Activated B cell treated with CpG ODN at 0.5 μM for 24 hours (primary cell): ENCODE data around the gene TNS2. TPM values are rescaled to one million over a fixed set of nuclear protein-coding genes. Genes with fewer than 3 reads are reported as not detected.
"Not testable (repeated sequence)": the region's sequence is repeated elsewhere in the genome, so short reads cannot be mapped to it uniquely, and the experiment has no call there.

ENCODE experiments used
- ATAC-seq: fragments of 200-7000 bp; cut with Tn5 transposase; one replicate; pipeline ENCODE4 v1.10.0; 2021; ENCODE audit warnings: low read depth, mild to moderate bottlenecking, moderate library complexity
- CTCF ChIA-PET: fragments of 350-600 bp; sonication (Branson Sonifier 250); formaldehyde crosslinking; loops from one replicate; lab custom pipeline; 2021; ENCODE audit warnings: antibody characterized with exemption; lab: Charles Lee
- POLR2A ChIA-PET: fragments of 350-600 bp; sonication (Branson Sonifier 250); formaldehyde crosslinking; loops from one replicate; lab custom pipeline; 2021; ENCODE audit warnings: antibody characterized with exemption; lab: Charles Lee
- DNase-seq: peaks from one replicate; pipeline ENCODE4 v3.0.0; 2022
- H3K27ac Mint-ChIP-seq: one replicate; pipeline ENCODE4 v1.8.0; 2020; ENCODE audit warnings: mixed read lengths
- H3K27me3 Mint-ChIP-seq: one replicate; pipeline ENCODE4 v1.8.0; 2021; ENCODE audit warnings: mixed read lengths
- H3K36me3 Mint-ChIP-seq: one replicate; pipeline ENCODE4 v1.8.0; 2021; ENCODE audit warnings: low read depth, mixed read lengths
- H3K4me1 Mint-ChIP-seq: one replicate; pipeline ENCODE4 v1.8.0; 2021; ENCODE audit warnings: mixed read lengths
- H3K4me3 Mint-ChIP-seq: one replicate; pipeline ENCODE4 v1.8.0; 2020; ENCODE audit warnings: mild to moderate bottlenecking, mixed read lengths
- H3K9me3 Mint-ChIP-seq: one replicate; pipeline ENCODE4 v1.8.0; 2020; ENCODE audit warnings: mixed read lengths
- intact Hi-C: fragments of 100-400 bp; cut with micrococcal nuclease; formaldehyde crosslinking; loops from one replicate; pipeline ENCODE4 v1.15.1; 2024
- total RNA-seq: library from RNA; stranded (reverse); gene quantifications from 2 replicates; pipeline ENCODE4 v1.2.3, GENCODE V29; 2022
- TF ChIP-seq, protein P1 (sequence below): fragments of 200-600 bp; IDR thresholded peaks from one replicate; pipeline ENCODE4 v1.8.0; 2022; ENCODE audit warnings: antibody characterized with exemption, mild to moderate bottlenecking

TNS2 gene
- total RNA-seq, 1 donor from 2014 or later: 1.5 TPM

DNA sequence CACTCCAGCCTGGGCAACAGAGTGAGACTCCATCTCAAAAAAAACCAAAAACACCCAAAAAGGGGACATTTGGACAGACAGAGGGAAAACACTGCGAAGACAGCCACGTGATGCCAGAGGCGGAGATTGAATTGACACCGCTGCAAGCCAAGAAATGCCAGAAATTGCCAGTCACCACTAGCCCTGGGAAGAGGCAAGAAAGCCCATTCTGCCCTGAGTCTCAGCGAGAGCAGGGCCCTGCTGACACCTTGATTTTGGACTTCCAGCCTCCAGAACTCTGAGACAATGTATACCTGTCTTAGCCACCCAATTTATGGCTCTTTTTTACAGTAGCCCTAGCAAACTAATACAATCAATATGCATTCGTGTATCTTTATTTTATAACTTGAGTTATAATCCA is 40.2 kb downstream of the TNS2 start:
- ATAC-seq (no peak), DNase-seq (no peak)
- Mint-ChIP-seq H3K36me3 (no peaks in the 10 kb centered on the region), H3K9me3 (no peaks in the 10 kb centered on the region), H3K27me3 (peaks cover 26% of the 10 kb centered on the region), H3K27ac (no peak overlapping the region), H3K4me1 (no peaks in the 10 kb centered on the region), H3K4me3 (no peak overlapping the region)
- ChIA-PET POLR2A (interaction anchor here (1.3 kb wide), 1 partner anchor 11 kb away, joined by 6 read pairs; the partner anchor contains the start of gene SPRYD3), CTCF (interaction anchor here (1.3 to 2.2 kb wide), 2 partner anchors 9 to 24 kb away, joined by 3 to 12 read pairs; no protein-coding TSS in a partner anchor)
- intact Hi-C loops: no loop called here
- TF ChIP-seq, protein P1, sequence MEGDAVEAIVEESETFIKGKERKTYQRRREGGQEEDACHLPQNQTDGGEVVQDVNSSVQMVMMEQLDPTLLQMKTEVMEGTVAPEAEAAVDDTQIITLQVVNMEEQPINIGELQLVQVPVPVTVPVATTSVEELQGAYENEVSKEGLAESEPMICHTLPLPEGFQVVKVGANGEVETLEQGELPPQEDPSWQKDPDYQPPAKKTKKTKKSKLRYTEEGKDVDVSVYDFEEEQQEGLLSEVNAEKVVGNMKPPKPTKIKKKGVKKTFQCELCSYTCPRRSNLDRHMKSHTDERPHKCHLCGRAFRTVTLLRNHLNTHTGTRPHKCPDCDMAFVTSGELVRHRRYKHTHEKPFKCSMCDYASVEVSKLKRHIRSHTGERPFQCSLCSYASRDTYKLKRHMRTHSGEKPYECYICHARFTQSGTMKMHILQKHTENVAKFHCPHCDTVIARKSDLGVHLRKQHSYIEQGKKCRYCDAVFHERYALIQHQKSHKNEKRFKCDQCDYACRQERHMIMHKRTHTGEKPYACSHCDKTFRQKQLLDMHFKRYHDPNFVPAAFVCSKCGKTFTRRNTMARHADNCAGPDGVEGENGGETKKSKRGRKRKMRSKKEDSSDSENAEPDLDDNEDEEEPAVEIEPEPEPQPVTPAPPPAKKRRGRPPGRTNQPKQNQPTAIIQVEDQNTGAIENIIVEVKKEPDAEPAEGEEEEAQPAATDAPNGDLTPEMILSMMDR: no peak

DNA sequence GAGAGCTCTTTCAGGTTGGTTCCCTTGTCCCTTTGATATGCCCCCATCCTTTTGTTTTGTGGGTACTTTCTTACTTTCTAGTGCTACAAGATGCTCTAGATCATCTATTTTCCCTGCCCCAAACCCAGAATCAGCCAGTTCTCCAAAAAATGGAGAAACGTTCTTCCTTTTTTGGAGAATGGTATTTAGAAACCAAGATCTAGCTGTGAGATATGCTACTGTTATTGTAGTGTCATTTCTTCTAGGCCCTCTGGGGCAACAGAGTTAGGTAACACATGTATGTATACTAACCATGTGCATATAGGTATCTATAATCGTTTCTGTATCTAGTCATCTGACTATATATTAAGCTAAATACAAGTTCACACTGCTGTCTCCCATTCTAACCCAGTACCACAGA is 40.7 kb downstream of the TNS2 start:
- Mint-ChIP-seq H3K27ac (no peak overlapping the region), H3K36me3 (no peaks in the 10 kb centered on the region), H3K9me3 (no peaks in the 10 kb centered on the region), H3K4me3 (no peak overlapping the region), H3K4me1 (no peaks in the 10 kb centered on the region), H3K27me3 (peaks cover 28% of the 10 kb centered on the region)
- ChIA-PET POLR2A (interaction anchor here (1.3 kb wide), 1 partner anchor 11 kb away, joined by 6 read pairs; the partner anchor contains the start of gene SPRYD3), CTCF (interaction anchor here (1.3 to 2.2 kb wide), 2 partner anchors 8 to 24 kb away, joined by 3 to 12 read pairs; no protein-coding TSS in a partner anchor)
- ATAC-seq: no peak
- DNase-seq: no peak
- intact Hi-C loops: no loop called here
- TF ChIP-seq, protein P1: no peak

DNA sequence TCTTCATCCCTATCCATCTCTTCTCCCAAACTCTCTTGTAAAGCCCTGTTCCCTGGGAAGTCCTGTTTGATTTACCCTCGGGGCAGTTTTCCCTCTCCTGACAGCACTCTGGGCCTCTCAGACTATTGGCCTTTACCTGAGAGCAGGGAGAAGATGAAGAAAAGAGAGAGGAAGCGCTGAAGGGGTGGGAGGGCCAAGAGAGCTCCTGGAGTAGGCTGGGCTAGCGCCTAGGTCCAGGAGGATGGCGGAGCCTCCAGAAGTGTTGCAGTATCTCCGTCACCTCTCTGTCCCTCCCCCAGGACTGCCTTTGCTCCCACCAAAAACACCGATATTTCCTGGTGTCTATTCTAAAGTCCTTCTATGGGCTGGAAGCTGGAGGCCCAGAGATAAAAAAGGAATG is 41.9 kb downstream of the TNS2 start:
- Mint-ChIP-seq H3K4me3 (no peak overlapping the region), H3K4me1 (peaks cover 3% of the 10 kb centered on the region), H3K27me3 (peaks cover 29% of the 10 kb centered on the region), H3K9me3 (no peaks in the 10 kb centered on the region), H3K27ac (no peak overlapping the region), H3K36me3 (no peaks in the 10 kb centered on the region)
- TF ChIP-seq, protein P1: no peak
- DNase-seq (no peak), ATAC-seq (no peak)
- ChIA-PET CTCF (interaction anchor here (2.2 kb wide), 1 partner anchor 25 kb away, joined by 12 read pairs; no protein-coding TSS in a partner anchor), POLR2A (no interaction called here)
- intact Hi-C loops: no loop called here

DNA sequence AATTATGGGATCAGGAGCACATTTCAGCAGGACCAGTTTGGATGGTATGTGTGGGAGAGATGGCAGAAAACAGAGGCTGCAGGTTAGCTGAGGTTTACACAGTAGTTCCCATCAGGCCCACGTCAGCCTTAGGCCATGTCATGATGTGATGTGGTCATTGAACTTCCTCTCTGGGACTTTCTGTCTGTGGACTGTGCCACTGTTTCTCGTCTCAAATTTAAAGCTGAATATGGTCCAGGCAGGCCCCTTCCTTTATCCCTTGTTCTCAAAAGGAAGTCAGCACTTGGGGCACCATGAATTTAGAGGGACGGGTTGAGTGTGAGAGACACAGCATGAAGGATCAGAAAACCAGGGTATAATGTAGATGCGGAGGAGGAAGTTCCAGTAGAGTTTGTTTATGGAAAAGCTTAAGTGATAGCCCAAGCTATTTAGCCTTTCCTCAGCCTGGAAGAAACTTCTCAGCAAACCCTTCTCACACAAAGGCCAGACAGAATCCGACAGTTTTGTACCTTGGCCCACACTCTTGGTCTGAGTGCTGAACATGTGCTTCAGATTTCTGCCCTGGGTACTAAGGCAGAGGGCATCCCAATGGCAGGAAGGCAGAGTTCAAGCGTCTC is 44.0 kb downstream of the TNS2 start:
- peaks cover 16% of the 10 kb centered on the region for H3K4me1 Mint-ChIP-seq
- H3K27me3 Mint-ChIP-seq: peaks cover 25% of the 10 kb centered on the region
- CTCF ChIA-PET: interaction anchor here (1.2 kb wide), 1 partner anchor 9 kb away, joined by 4 read pairs; the partner anchor contains the start of gene SOAT2
- H3K9me3 Mint-ChIP-seq: no peaks in the 10 kb centered on the region
- H3K27ac Mint-ChIP-seq: no peak overlapping the region
- no peak for ATAC-seq
- intact Hi-C loops: no loop called here
- H3K4me3 Mint-ChIP-seq: no peak overlapping the region
- DNase-seq: no peak
- H3K36me3 Mint-ChIP-seq: no peaks in the 10 kb centered on the region
- TF ChIP-seq, protein P1: no peak
- POLR2A ChIA-PET: no interaction called here

DNA sequence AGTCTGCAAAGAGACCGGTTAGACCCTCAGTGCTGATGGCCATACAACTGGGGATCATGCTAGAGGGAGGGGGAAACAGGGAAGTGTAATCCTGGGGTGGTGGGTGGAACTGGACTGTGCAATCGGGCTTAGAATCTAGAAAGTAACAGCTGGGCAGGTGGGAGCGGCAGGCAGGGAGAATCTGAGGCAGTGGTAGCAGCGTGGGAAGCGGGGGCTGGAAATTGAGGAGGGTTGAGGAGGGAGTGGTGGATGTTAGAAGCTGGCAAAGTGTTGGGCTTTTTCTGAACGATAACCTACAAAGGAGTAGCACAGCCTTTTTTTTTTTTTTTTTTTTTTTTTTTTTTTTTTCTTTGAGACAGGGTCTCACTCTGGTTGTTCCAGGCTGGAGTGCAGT is 44.5 kb downstream of the TNS2 start:
- intact Hi-C loops: no loop called here
- TF ChIP-seq, protein P1: no peak
- H3K27ac Mint-ChIP-seq: no peak overlapping the region
- CTCF ChIA-PET: interaction anchor here (1.2 kb wide), 1 partner anchor 8 kb away, joined by 4 read pairs; the partner anchor contains the start of gene SOAT2
- no peak for DNase-seq
- no peaks in the 10 kb centered on the region for H3K9me3 Mint-ChIP-seq
- POLR2A ChIA-PET: interaction anchor here (1.1 kb wide), 1 partner anchor 29 kb away, joined by 3 read pairs; no protein-coding TSS in a partner anchor
- H3K36me3 Mint-ChIP-seq: no peaks in the 10 kb centered on the region
- H3K4me1 Mint-ChIP-seq: peaks cover 20% of the 10 kb centered on the region
- ATAC-seq: no peak
- peaks cover 25% of the 10 kb centered on the region for H3K27me3 Mint-ChIP-seq
- no peak overlapping the region for H3K4me3 Mint-ChIP-seq

DNA sequence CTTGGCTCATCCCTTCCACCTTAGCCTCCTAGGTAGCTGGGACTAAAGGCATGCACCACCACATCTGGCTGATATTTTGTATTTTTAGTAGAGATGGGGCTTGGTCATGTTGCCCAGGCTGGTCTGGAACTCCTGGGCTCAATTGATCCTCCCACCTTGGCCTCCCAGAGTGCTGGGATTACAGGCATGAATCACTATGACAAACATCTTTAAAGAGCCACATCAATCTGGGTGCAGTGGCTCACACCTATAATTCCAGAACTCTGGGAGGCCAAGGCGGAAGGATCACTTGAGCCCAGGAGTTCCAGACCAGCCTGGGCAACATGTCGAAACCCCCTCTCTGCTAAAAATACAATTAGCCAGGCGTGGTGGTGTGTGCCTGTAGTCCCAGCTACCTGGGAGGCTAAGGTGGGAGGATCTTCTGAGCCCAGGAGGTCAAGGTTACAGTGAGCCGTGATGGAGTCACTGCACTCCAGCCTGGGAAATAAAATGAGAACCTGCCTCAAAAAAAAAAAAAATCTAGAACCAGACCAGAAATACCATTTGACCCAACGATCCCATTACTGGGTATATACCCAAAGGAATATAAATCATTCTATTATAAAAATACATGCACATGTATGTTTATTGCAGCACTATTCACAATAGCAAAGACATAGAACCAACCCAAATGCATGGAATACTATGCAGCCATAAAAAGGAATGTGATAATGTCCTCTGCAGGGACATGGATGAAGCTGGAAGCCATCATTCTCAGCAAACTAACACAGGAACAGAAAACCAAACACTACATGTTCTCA is 45.1 kb downstream of the TNS2 start:
- ATAC-seq, H3K36me3 Mint-ChIP-seq, DNase-seq, H3K27ac Mint-ChIP-seq, H3K4me3 Mint-ChIP-seq, CTCF ChIA-PET, H3K9me3 Mint-ChIP-seq: not testable (repeated sequence)
- peaks cover 21% of the 10 kb centered on the region for H3K4me1 Mint-ChIP-seq
- intact Hi-C loops: loop anchor here (5.0 kb wide), 1 partner anchor 43 kb away; the partner anchor contains the start of gene TNS2
- H3K27me3 Mint-ChIP-seq: peaks cover 24% of the 10 kb centered on the region
- POLR2A ChIA-PET: interaction anchor here (1.1 kb wide), 1 partner anchor 29 kb away, joined by 3 read pairs; no protein-coding TSS in a partner anchor

DNA sequence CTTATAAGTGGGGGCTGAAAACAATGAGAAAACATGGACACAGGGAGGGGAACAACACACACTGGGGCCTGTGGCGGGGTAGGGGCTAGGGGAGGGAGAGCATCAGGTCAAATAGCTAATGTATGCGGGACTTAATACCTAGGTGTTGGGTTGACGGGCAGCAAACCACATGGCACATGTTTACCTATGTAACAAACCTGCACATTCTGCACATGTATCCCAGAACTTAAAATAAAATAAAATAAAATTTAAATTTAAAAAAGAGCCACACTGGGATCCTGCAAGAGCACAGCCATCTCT is 45.7 kb downstream of the TNS2 start:
- POLR2A ChIA-PET: interaction anchor here (1.1 kb wide), 1 partner anchor 30 kb away, joined by 3 read pairs; no protein-coding TSS in a partner anchor
- intact Hi-C loops: loop anchor here (5.0 kb wide), 1 partner anchor 43 kb away; the partner anchor contains the start of gene TNS2
- peaks cover 21% of the 10 kb centered on the region for H3K4me1 Mint-ChIP-seq
- DNase-seq, H3K4me3 Mint-ChIP-seq, ATAC-seq, H3K36me3 Mint-ChIP-seq, CTCF ChIA-PET, H3K9me3 Mint-ChIP-seq, H3K27ac Mint-ChIP-seq: not testable (repeated sequence)
- peaks cover 20% of the 10 kb centered on the region for H3K27me3 Mint-ChIP-seq
